Stimulated activated memory B cell treated with anti-CD40 and anti-IgM and Interleukin-4, amounts not matched to agents 10 μg/mL and 1 μg/mL and 100 μg/mL, for 72 hours (primary cell): ENCODE data around the gene ACVRL1.

Experiments
- ATAC-seq: fragments of 150-1000 bp; cut with Tn5 transposase; 2 replicates; pipeline ENCODE4 v1.10.0; 2021
- H3K27ac Mint-ChIP-seq: one replicate; pipeline ENCODE4 v1.8.0; 2022; ENCODE audit warnings: mild to moderate bottlenecking, mixed read lengths
- H3K27me3 Mint-ChIP-seq: one replicate; pipeline ENCODE4 v1.8.0; 2022; ENCODE audit warnings: mixed read lengths
- H3K36me3 Mint-ChIP-seq: one replicate; pipeline ENCODE4 v1.8.0; 2022; ENCODE audit warnings: mixed read lengths
- H3K4me1 Mint-ChIP-seq: one replicate; pipeline ENCODE4 v1.8.0; 2022; ENCODE audit warnings: mixed read lengths
- H3K4me3 Mint-ChIP-seq: one replicate; pipeline ENCODE4 v1.8.0; 2022; ENCODE audit warnings: mild to moderate bottlenecking, moderate library complexity, mixed read lengths
- H3K9me3 Mint-ChIP-seq: one replicate; pipeline ENCODE4 v1.8.0; 2022; ENCODE audit warnings: mixed read lengths

The ACVRL1 gene

GRCh38 chr12:51926064-51926632 is 18.8 kb downstream of the ACVRL1 start:
- H3K4me1 Mint-ChIP-seq: peaks cover 37% of the 10 kb centered on the region
- peaks cover 16% of the 10 kb centered on the region for H3K27me3 Mint-ChIP-seq
- H3K27ac Mint-ChIP-seq: no peak overlapping the region

GRCh38 chr12:51926718-51927117 is 19.4 kb downstream of the ACVRL1 start:
- H3K4me3 Mint-ChIP-seq: no peak overlapping the region
- H3K36me3 Mint-ChIP-seq: no peaks in the 10 kb centered on the region
- no peak overlapping the region for H3K27ac Mint-ChIP-seq
- peaks cover 16% of the 10 kb centered on the region for H3K27me3 Mint-ChIP-seq
- no peaks in the 10 kb centered on the region for H3K9me3 Mint-ChIP-seq
- H3K4me1 Mint-ChIP-seq: peaks cover 37% of the 10 kb centered on the region
- no peak for ATAC-seq

More at GRCh38 chr12:51926064-51926632, 18.8 kb downstream of the ACVRL1 start:
- no peaks in the 10 kb centered on the region for H3K36me3 Mint-ChIP-seq
- no peak for ATAC-seq
- H3K9me3 Mint-ChIP-seq: no peaks in the 10 kb centered on the region
- no peak overlapping the region for H3K4me3 Mint-ChIP-seq

GRCh38 chr12:51932218-51933076 is 25.1 kb downstream of the ACVRL1 start:
- Mint-ChIP-seq H3K4me1 (peaks cover 6% of the 10 kb centered on the region), H3K36me3 (no peaks in the 10 kb centered on the region), H3K27ac (no peak overlapping the region), H3K9me3 (no peaks in the 10 kb centered on the region), H3K27me3 (peaks cover 39% of the 10 kb centered on the region), H3K4me3 (no peak overlapping the region)
- no peak for ATAC-seq

- Mint-ChIP-seq H3K27me3 (peaks cover 29% of the 10 kb centered on the region), H3K4me3 (no peak overlapping the region), H3K27ac (no peak overlapping the region), H3K4me1 (peaks cover 6% of the 10 kb centered on the region), H3K36me3 (no peaks in the 10 kb centered on the region), H3K9me3 (no peaks in the 10 kb centered on the region)
- ATAC-seq: no peak
These were observed 26.8 kb downstream of the ACVRL1 start for GRCh38 chr12:51934080-51934479.

GRCh38 chr12:51937926-51938325 is 30.6 kb downstream of the ACVRL1 start:
- Mint-ChIP-seq H3K27me3 (peaks cover 50% of the 10 kb centered on the region), H3K9me3 (no peaks in the 10 kb centered on the region), H3K27ac (no peak overlapping the region), H3K36me3 (no peaks in the 10 kb centered on the region), H3K4me1 (peaks cover 3% of the 10 kb centered on the region), H3K4me3 (no peak overlapping the region)
- no peak for ATAC-seq

GRCh38 chr12:51938726-51939125 is 31.4 kb downstream of the ACVRL1 start:
- Mint-ChIP-seq H3K4me3 (no peak overlapping the region), H3K27ac (no peak overlapping the region), H3K27me3 (peaks cover 57% of the 10 kb centered on the region)

GRCh38 chr12:51941011-51941581 is 33.8 kb downstream of the ACVRL1 start:
- H3K4me1 Mint-ChIP-seq: no peaks in the 10 kb centered on the region
- ATAC-seq: no peak
- H3K4me3 Mint-ChIP-seq: no peak overlapping the region
- H3K27me3 Mint-ChIP-seq: peaks cover 50% of the 10 kb centered on the region
- H3K9me3 Mint-ChIP-seq: peaks cover 11% of the 10 kb centered on the region
- peaks cover 15% of the 10 kb centered on the region for H3K36me3 Mint-ChIP-seq
- no peak overlapping the region for H3K27ac Mint-ChIP-seq

More at GRCh38 chr12:51938726-51939125, 31.4 kb downstream of the ACVRL1 start:
- H3K4me1 Mint-ChIP-seq: no peaks in the 10 kb centered on the region
- ATAC-seq: no peak
- no peaks in the 10 kb centered on the region for H3K9me3 Mint-ChIP-seq
- H3K36me3 Mint-ChIP-seq: no peaks in the 10 kb centered on the region

GRCh38 chr12:51941604-51942003 is 34.3 kb downstream of the ACVRL1 start:
- peaks cover 49% of the 10 kb centered on the region for H3K27me3 Mint-ChIP-seq
- H3K4me3 Mint-ChIP-seq: no peak overlapping the region
- H3K9me3 Mint-ChIP-seq: peaks cover 11% of the 10 kb centered on the region

GRCh38 chr12:51942056-51942455 is 34.8 kb downstream of the ACVRL1 start:
- no peak for ATAC-seq
- peaks cover 51% of the 10 kb centered on the region for H3K27me3 Mint-ChIP-seq
- no peak overlapping the region for H3K27ac Mint-ChIP-seq
- H3K4me1 Mint-ChIP-seq: no peaks in the 10 kb centered on the region
- H3K4me3 Mint-ChIP-seq: no peak overlapping the region
- H3K36me3 Mint-ChIP-seq: peaks cover 15% of the 10 kb centered on the region
- peaks cover 11% of the 10 kb centered on the region for H3K9me3 Mint-ChIP-seq

More at GRCh38 chr12:51941604-51942003, 34.3 kb downstream of the ACVRL1 start:
- no peak for ATAC-seq
- Mint-ChIP-seq H3K36me3 (peaks cover 15% of the 10 kb centered on the region), H3K4me1 (no peaks in the 10 kb centered on the region), H3K27ac (no peak overlapping the region)

GRCh38 chr12:51942501-51943000 is 35.2 kb downstream of the ACVRL1 start:
- H3K4me3 Mint-ChIP-seq: no peak overlapping the region
- H3K4me1 Mint-ChIP-seq: no peaks in the 10 kb centered on the region
- peaks cover 11% of the 10 kb centered on the region for H3K9me3 Mint-ChIP-seq
- ATAC-seq: no peak
- H3K27me3 Mint-ChIP-seq: peaks cover 56% of the 10 kb centered on the region
- H3K36me3 Mint-ChIP-seq: peaks cover 15% of the 10 kb centered on the region
- H3K27ac Mint-ChIP-seq: no peak overlapping the region

- Mint-ChIP-seq H3K4me1 (no peaks in the 10 kb centered on the region), H3K27me3 (peaks cover 64% of the 10 kb centered on the region), H3K36me3 (peaks cover 15% of the 10 kb centered on the region)
These were observed 36.0 kb downstream of the ACVRL1 start for GRCh38 chr12:51943346-51943745.

GRCh38 chr12:51944608-51945233 is 37.4 kb downstream of the ACVRL1 start:
- ATAC-seq: no peak
- H3K4me3 Mint-ChIP-seq: no peak overlapping the region
- peaks cover 15% of the 10 kb centered on the region for H3K36me3 Mint-ChIP-seq
- no peak overlapping the region for H3K27ac Mint-ChIP-seq
- peaks cover 66% of the 10 kb centered on the region for H3K27me3 Mint-ChIP-seq
- peaks cover 11% of the 10 kb centered on the region for H3K9me3 Mint-ChIP-seq
- H3K4me1 Mint-ChIP-seq: no peaks in the 10 kb centered on the region

More at GRCh38 chr12:51943346-51943745, 36.0 kb downstream of the ACVRL1 start:
- no peak overlapping the region for H3K4me3 Mint-ChIP-seq
- ATAC-seq: no peak
- peaks cover 11% of the 10 kb centered on the region for H3K9me3 Mint-ChIP-seq
- no peak overlapping the region for H3K27ac Mint-ChIP-seq

GRCh38 chr12:51947246-51947996 is 40.1 kb downstream of the ACVRL1 start:
- Mint-ChIP-seq H3K4me3 (no peak overlapping the region), H3K4me1 (peaks cover 9% of the 10 kb centered on the region), H3K36me3 (peaks cover 15% of the 10 kb centered on the region), H3K27me3 (peaks cover 44% of the 10 kb centered on the region), H3K9me3 (peaks cover 11% of the 10 kb centered on the region), H3K27ac (no peak overlapping the region)
- ATAC-seq: no peak

- Mint-ChIP-seq H3K36me3 (peaks cover 15% of the 10 kb centered on the region), H3K27ac (no peak overlapping the region), H3K4me1 (peaks cover 16% of the 10 kb centered on the region), H3K27me3 (peaks cover 38% of the 10 kb centered on the region), H3K4me3 (no peak overlapping the region), H3K9me3 (peaks cover 11% of the 10 kb centered on the region)
- no peak for ATAC-seq
These were observed 40.8 kb downstream of the ACVRL1 start for GRCh38 chr12:51948066-51948465.
